H1 (cell line): ENCODE results near the gene DCAF17.

Experiments
- CTCF ChIP-seq, 3 experiments: IDR thresholded peaks; 1 replicate in 2 of 3; 2 replicates in 1 of 3; pipeline versions ENCODE4 v1.5.1 to v1.6.1; 2011; ENCODE audit warnings: low read length in 3 of 3, mild to moderate bottlenecking in 3 of 3, inconsistent platforms in 2 of 3, low read depth in 1 of 3, moderate library complexity in 1 of 3; ENCODE audit not compliant: insufficient read depth in 1 of 3; ENCODE audit errors: control extremely low read depth in 1 of 3
- POLR2A ChIP-seq, 2 experiments: IDR thresholded peaks; 1 replicate in 1 of 2; 2 replicates in 1 of 2; pipeline ENCODE4 v1.6.1; 2011; ENCODE audit warnings: low read depth in 2 of 2, low read length in 2 of 2, mild to moderate bottlenecking in 2 of 2; ENCODE audit errors: control extremely low read depth in 1 of 2
- POLR2AphosphoS5 ChIP-seq: IDR thresholded peaks from 2 replicates; pipeline ENCODE4 v1.6.1; 2011; ENCODE audit warnings: low read depth, low read length

- TF ChIP-seq POLR2AphosphoS5: no peak
- no peak for TF ChIP-seq POLR2A (IDR thresholded peaks at IDR 0.05; ENCODE audit: control extremely low read depth in 1 of 2, low read depth in 2 of 2, low read length in 2 of 2)
- TF ChIP-seq CTCF (IDR thresholded peaks at IDR 0.05; ENCODE audit: control extremely low read depth in 1 of 3, insufficient read depth in 1 of 3, low read depth in 1 of 3, low read length in 3 of 3): no peak
Measured at GRCh38 chr2:171531836-171532450, 97.9 kb downstream of the DCAF17 start.
